Measurements from ENCODE around the gene CCL25. TPM values are rescaled to one million over a fixed set of nuclear protein-coding genes. Genes with fewer than 3 reads are reported as not detected.

CCL25 gene
- total and polyA plus RNA-seq, 2 of the 13 experiments (the other 11 are each of a cell fraction or from before 2014, with no cell fraction given) = not detected

DNA sequence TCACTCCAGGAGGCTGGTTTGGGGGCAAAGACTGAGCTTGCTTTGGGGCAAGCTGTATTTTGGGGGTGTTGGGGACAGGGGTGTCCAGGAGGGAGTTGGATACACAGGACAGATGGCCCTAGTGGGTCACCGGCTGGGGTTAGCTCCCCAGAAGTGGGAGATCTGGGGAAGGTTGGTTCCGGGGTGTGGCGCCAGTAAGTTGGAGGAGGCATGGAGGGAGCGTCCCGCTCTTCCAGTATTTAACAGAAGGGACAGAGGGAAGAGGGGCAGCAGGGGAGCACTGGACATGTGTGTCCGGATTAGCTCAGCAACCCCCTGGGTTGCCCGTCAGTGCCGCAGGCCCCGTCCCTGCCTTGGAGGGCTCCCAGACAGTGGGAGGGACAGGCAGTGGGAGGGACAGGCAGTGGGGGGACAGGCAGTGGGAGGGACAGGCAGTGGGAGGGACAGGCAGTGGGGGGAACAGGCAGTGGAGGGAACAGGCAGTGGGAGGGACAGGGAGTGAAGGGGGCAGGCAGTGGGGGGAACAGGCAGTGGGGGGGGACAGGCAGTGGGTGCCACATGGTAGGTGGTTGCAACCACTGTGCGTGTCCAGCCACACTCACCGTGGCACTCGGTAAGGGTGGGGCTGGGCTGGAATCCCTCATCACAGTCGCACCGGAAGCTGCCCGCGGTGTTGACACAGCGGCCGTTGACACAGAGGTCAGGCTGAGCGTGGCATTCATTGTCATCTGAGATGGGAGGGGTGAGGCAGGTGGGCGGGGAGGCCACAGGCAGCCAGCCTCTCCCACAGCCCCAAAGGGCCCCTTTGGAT, 33.2 kb downstream of the CCL25 start (continued):
- TF ChIP-seq, protein P1, sequence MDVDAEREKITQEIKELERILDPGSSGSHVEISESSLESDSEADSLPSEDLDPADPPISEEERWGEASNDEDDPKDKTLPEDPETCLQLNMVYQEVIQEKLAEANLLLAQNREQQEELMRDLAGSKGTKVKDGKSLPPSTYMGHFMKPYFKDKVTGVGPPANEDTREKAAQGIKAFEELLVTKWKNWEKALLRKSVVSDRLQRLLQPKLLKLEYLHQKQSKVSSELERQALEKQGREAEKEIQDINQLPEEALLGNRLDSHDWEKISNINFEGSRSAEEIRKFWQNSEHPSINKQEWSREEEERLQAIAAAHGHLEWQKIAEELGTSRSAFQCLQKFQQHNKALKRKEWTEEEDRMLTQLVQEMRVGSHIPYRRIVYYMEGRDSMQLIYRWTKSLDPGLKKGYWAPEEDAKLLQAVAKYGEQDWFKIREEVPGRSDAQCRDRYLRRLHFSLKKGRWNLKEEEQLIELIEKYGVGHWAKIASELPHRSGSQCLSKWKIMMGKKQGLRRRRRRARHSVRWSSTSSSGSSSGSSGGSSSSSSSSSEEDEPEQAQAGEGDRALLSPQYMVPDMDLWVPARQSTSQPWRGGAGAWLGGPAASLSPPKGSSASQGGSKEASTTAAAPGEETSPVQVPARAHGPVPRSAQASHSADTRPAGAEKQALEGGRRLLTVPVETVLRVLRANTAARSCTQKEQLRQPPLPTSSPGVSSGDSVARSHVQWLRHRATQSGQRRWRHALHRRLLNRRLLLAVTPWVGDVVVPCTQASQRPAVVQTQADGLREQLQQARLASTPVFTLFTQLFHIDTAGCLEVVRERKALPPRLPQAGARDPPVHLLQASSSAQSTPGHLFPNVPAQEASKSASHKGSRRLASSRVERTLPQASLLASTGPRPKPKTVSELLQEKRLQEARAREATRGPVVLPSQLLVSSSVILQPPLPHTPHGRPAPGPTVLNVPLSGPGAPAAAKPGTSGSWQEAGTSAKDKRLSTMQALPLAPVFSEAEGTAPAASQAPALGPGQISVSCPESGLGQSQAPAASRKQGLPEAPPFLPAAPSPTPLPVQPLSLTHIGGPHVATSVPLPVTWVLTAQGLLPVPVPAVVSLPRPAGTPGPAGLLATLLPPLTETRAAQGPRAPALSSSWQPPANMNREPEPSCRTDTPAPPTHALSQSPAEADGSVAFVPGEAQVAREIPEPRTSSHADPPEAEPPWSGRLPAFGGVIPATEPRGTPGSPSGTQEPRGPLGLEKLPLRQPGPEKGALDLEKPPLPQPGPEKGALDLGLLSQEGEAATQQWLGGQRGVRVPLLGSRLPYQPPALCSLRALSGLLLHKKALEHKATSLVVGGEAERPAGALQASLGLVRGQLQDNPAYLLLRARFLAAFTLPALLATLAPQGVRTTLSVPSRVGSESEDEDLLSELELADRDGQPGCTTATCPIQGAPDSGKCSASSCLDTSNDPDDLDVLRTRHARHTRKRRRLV (CRISPR knock-in tag; IDR thresholded peaks at IDR 0.05) = no peak
- TF ChIP-seq ZNF17 (CRISPR knock-in tag; IDR thresholded peaks at IDR 0.05) = no peak
- TF ChIP-seq, protein P2, sequence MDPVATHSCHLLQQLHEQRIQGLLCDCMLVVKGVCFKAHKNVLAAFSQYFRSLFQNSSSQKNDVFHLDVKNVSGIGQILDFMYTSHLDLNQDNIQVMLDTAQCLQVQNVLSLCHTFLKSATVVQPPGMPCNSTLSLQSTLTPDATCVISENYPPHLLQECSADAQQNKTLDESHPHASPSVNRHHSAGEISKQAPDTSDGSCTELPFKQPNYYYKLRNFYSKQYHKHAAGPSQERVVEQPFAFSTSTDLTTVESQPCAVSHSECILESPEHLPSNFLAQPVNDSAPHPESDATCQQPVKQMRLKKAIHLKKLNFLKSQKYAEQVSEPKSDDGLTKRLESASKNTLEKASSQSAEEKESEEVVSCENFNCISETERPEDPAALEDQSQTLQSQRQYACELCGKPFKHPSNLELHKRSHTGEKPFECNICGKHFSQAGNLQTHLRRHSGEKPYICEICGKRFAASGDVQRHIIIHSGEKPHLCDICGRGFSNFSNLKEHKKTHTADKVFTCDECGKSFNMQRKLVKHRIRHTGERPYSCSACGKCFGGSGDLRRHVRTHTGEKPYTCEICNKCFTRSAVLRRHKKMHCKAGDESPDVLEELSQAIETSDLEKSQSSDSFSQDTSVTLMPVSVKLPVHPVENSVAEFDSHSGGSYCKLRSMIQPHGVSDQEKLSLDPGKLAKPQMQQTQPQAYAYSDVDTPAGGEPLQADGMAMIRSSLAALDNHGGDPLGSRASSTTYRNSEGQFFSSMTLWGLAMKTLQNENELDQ (CRISPR knock-in tag; IDR thresholded peaks at IDR 0.05; ENCODE audit: borderline replicate concordance) = no peak
- TF ChIP-seq ZNF605 (CRISPR knock-in tag; IDR thresholded peaks at IDR 0.05) = no peak
- TF ChIP-seq ZBTB46 (CRISPR knock-in tag; IDR thresholded peaks at IDR 0.05; ENCODE audit: borderline replicate concordance) = no peak
- TF ChIP-seq, protein P3, sequence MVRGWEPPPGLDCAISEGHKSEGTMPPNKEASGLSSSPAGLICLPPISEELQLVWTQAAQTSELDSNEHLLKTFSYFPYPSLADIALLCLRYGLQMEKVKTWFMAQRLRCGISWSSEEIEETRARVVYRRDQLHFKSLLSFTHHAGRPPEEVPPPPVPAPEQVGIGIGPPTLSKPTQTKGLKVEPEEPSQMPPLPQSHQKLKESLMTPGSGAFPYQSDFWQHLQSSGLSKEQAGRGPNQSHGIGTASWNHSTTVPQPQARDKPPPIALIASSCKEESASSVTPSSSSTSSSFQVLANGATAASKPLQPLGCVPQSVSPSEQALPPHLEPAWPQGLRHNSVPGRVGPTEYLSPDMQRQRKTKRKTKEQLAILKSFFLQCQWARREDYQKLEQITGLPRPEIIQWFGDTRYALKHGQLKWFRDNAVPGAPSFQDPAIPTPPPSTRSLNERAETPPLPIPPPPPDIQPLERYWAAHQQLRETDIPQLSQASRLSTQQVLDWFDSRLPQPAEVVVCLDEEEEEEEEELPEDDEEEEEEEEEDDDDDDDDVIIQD (CRISPR knock-in tag; IDR thresholded peaks at IDR 0.05; ENCODE audit: low read depth) = 0 out of 2 replicates have a peak, but pooled peaks have one; percentile 53
- no peak for TF ChIP-seq SRSF4 (IDR thresholded peaks at IDR 0.05; ENCODE audit: low read depth, low read length, poor library complexity, severe bottlenecking)
- no peak for TF ChIP-seq ONECUT2 (CRISPR knock-in tag; IDR thresholded peaks at IDR 0.05)
- TF ChIP-seq, protein P4, sequence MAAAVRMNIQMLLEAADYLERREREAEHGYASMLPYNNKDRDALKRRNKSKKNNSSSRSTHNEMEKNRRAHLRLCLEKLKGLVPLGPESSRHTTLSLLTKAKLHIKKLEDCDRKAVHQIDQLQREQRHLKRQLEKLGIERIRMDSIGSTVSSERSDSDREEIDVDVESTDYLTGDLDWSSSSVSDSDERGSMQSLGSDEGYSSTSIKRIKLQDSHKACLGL (CRISPR knock-in tag; IDR thresholded peaks at IDR 0.05) = no peak
- TF ChIP-seq GFI1 (CRISPR knock-in tag; IDR thresholded peaks at IDR 0.05; ENCODE audit: borderline replicate concordance) = no peak
- no peak for TF ChIP-seq RAD51 (IDR thresholded peaks at IDR 0.05; ENCODE audit: borderline replicate concordance)
- TF ChIP-seq, protein P5, sequence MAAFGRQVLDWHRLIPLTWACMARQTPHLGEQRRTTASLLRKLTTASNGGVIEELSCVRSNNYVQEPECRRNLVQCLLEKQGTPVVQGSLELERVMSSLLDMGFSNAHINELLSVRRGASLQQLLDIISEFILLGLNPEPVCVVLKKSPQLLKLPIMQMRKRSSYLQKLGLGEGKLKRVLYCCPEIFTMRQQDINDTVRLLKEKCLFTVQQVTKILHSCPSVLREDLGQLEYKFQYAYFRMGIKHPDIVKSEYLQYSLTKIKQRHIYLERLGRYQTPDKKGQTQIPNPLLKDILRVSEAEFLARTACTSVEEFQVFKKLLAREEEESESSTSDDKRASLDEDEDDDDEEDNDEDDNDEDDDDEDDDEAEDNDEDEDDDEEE (CRISPR knock-in tag; IDR thresholded peaks at IDR 0.05) = peak; percentile 34; the same call in 1 of the 2 replicates
- peak; percentile 50; the same call in 1 of the 2 replicates for TF ChIP-seq CBFB (CRISPR knock-in tag; IDR thresholded peaks at IDR 0.05)
- no peak for TF ChIP-seq SMARCE1 (IDR thresholded peaks at IDR 0.05; ENCODE audit: borderline replicate concordance)
- TF ChIP-seq KDM5B (CRISPR knock-in tag; IDR thresholded peaks at IDR 0.05; ENCODE audit: borderline replicate concordance) = no peak
- TF ChIP-seq HNRNPL (IDR thresholded peaks at IDR 0.05; ENCODE audit: low read depth, low read length) = peak; percentile 52; the same call in 1 of the 2 replicates

Data from HepG2 (cell line).